ENCODE results near the gene CERS2. TPM values are rescaled to one million over a fixed set of nuclear protein-coding genes. Genes with fewer than 3 reads are reported as not detected.
"Not testable (repeated sequence)": the region's sequence is repeated elsewhere in the genome, so short reads cannot be mapped to it uniquely, and the experiment has no call there.

The CERS2 gene
- total RNA-seq, 1 experiment from 2014 or later, result 113 TPM

- H3K27ac ChIP-seq, result no peak overlapping the region
- no peak overlapping the region for H2AFZ ChIP-seq
- peaks cover 8% of the 10 kb centered on the region; the same call in 1 of the 2 replicates for H3F3A ChIP-seq (ENCODE audit: insufficient read depth, low read depth)
- ChIA-PET CTCF (no interaction called here), POLR2A (ENCODE audit: unreplicated experiment) (no interaction called here)
- no peaks in the 10 kb centered on the region for H3K9me2 ChIP-seq (ENCODE audit: insufficient read depth)
- no peaks in the 10 kb centered on the region for H3K27me3 ChIP-seq (ENCODE audit: insufficient read depth, low read depth)
- no peak overlapping the region for H3K4me3 ChIP-seq
- H3K36me3 ChIP-seq (ENCODE audit: low read depth), result peaks cover 70% of the 10 kb centered on the region
- no peak overlapping the region for H3K4me2 ChIP-seq
- no peaks in the 10 kb centered on the region for H3K79me2 ChIP-seq (ENCODE audit: low read depth)
- DNase-seq, result no peak
- intact Hi-C loops (cut with micrococcal nuclease; ENCODE audit: unreplicated experiment), result no loop called here
- no peaks in the 10 kb centered on the region for H4K20me1 ChIP-seq (ENCODE audit: insufficient read depth)
- no peaks in the 10 kb centered on the region for H3K9me3 ChIP-seq (ENCODE audit: insufficient read depth, low read depth)
- no peaks in the 10 kb centered on the region for H3K4me1 ChIP-seq (replicated peaks; ENCODE audit: insufficient read depth)
- BruUV-seq (replicated peaks), result no TSS peak
- TF ChIP-seq CTCF (conservative IDR thresholded peaks at IDR 0.05) (no peak), EZH2 (IDR thresholded peaks at IDR 0.05; ENCODE audit: low read depth) (no peak)
Measured at GRCh38 chr1:150944856-150945255, 29.8 kb downstream of the CERS2 start.

GRCh38 chr1:150931773-150932172, 42.9 kb downstream of the CERS2 start:
- Histone ChIP-seq H3K27me3 (ENCODE audit: insufficient read depth, low read depth) (no peaks in the 10 kb centered on the region), H3K4me3 (no peak overlapping the region), H3K79me2 (ENCODE audit: low read depth) (peaks cover 23% of the 10 kb centered on the region), H3K9me3 (ENCODE audit: insufficient read depth, low read depth) (peaks cover 4% of the 10 kb centered on the region; the same call in 1 of the 2 replicates), H3K4me2 (no peak overlapping the region), H2AFZ (no peak overlapping the region), H3K36me3 (ENCODE audit: low read depth) (peaks cover 58% of the 10 kb centered on the region), H3F3A (ENCODE audit: insufficient read depth, low read depth) (0 out of 2 replicates have a peak, but pooled peaks cover 9% of the 10 kb centered on the region), H3K27ac (no peak overlapping the region), H3K9me2 (ENCODE audit: insufficient read depth) (no peaks in the 10 kb centered on the region), H4K20me1 (ENCODE audit: insufficient read depth) (no peaks in the 10 kb centered on the region), H3K4me1 (replicated peaks; ENCODE audit: insufficient read depth) (peaks cover 8% of the 10 kb centered on the region; the same call in 1 of the 2 replicates)
- BruUV-seq (replicated peaks), result no TSS peak
- ChIA-PET POLR2A (ENCODE audit: unreplicated experiment) (no interaction called here), CTCF (no interaction called here)
- TF ChIP-seq CTCF (conservative IDR thresholded peaks at IDR 0.05) (no peak), EZH2 (IDR thresholded peaks at IDR 0.05; ENCODE audit: low read depth) (no peak)
- no peak for DNase-seq
- intact Hi-C loops (cut with micrococcal nuclease; ENCODE audit: unreplicated experiment), result no loop called here

- H4K20me1 ChIP-seq (ENCODE audit: insufficient read depth); intact Hi-C loops (cut with micrococcal nuclease; ENCODE audit: unreplicated experiment); H3K9me2 ChIP-seq (ENCODE audit: insufficient read depth); H3K4me1 ChIP-seq (replicated peaks; ENCODE audit: insufficient read depth); POLR2A ChIA-PET (ENCODE audit: unreplicated experiment); H3K4me2 ChIP-seq; CTCF ChIA-PET; H3K27ac ChIP-seq; DNase-seq; H3K9me3 ChIP-seq (ENCODE audit: insufficient read depth, low read depth); H3K4me3 ChIP-seq; BruUV-seq (replicated peaks); H3K27me3 ChIP-seq (ENCODE audit: insufficient read depth, low read depth); H2AFZ ChIP-seq: not testable (repeated sequence)
- Histone ChIP-seq H3F3A (ENCODE audit: insufficient read depth, low read depth) (peaks cover 13% of the 10 kb centered on the region; the same call in 1 of the 2 replicates), H3K79me2 (ENCODE audit: low read depth) (peaks cover 20% of the 10 kb centered on the region), H3K36me3 (ENCODE audit: low read depth) (peaks cover 42% of the 10 kb centered on the region)
Measured at GRCh38 chr1:150928775-150929174, 45.9 kb downstream of the CERS2 start.

GRCh38 chr1:150928286-150928685, 46.3 kb downstream of the CERS2 start:
- no TSS peak for BruUV-seq (replicated peaks)
- Histone ChIP-seq H3K9me3 (ENCODE audit: insufficient read depth, low read depth) (peaks cover 4% of the 10 kb centered on the region; the same call in 1 of the 2 replicates), H3K4me1 (replicated peaks; ENCODE audit: insufficient read depth) (peaks cover 8% of the 10 kb centered on the region; the same call in 1 of the 2 replicates), H3F3A (ENCODE audit: insufficient read depth, low read depth) (peaks cover 15% of the 10 kb centered on the region; the same call in 1 of the 2 replicates), H3K36me3 (ENCODE audit: low read depth) (peaks cover 42% of the 10 kb centered on the region), H3K9me2 (ENCODE audit: insufficient read depth) (no peaks in the 10 kb centered on the region), H3K27me3 (ENCODE audit: insufficient read depth, low read depth) (no peaks in the 10 kb centered on the region), H3K79me2 (ENCODE audit: low read depth) (peaks cover 20% of the 10 kb centered on the region), H3K4me3 (no peak overlapping the region), H2AFZ (no peak overlapping the region), H3K4me2 (no peak overlapping the region), H4K20me1 (ENCODE audit: insufficient read depth) (no peaks in the 10 kb centered on the region), H3K27ac (no peak overlapping the region)
- no peak for DNase-seq
- POLR2A ChIA-PET (ENCODE audit: unreplicated experiment), result no interaction called here
- TF ChIP-seq EZH2 (IDR thresholded peaks at IDR 0.05; ENCODE audit: low read depth) (no peak), CTCF (conservative IDR thresholded peaks at IDR 0.05) (no peak)
- intact Hi-C loops (cut with micrococcal nuclease; ENCODE audit: unreplicated experiment), result no loop called here
- CTCF ChIA-PET, result no interaction called here

Measured in PC-9 (cell line).